ENCODE measurements around the gene VPS72. TPM values are rescaled to one million over a fixed set of nuclear protein-coding genes. Genes with fewer than 3 reads are reported as not detected.
"Not testable (repeated sequence)": the region's sequence is repeated elsewhere in the genome, so short reads cannot be mapped to it uniquely, and the experiment has no call there.

VPS72 gene
- total RNA-seq, 1 experiment from 2014 or later, result 103 TPM

DNA sequence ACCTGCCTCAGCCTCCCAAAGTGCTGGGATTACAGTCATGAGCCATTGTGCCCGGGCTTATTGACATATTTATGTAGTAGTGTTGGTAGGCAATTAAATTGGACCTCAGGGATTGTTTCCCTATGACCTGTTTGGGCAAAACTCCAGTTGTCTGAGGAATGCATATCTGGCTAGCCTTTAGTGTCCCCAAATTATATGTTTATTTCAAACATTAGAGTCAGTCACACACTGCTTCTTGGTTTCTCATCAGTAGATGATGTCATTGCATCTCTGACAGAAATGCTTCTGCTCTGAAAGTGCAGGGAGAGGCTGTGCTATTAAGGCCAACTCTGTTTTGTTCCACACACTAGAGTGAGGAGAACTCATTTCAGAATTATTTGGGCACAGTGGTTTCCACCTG is 20.8 kb upstream of the VPS72 start:
- no peak for ATAC-seq
- ChIA-PET POLR2A (no interaction called here), CTCF (interaction anchor here (1.3 kb wide), 1 partner anchor 21 kb away, joined by 3 read pairs; the partner anchor contains the start of gene VPS72)
- H3K4me1 Mint-ChIP-seq, result no peaks in the 10 kb centered on the region
- TF ChIP-seq, protein P1, sequence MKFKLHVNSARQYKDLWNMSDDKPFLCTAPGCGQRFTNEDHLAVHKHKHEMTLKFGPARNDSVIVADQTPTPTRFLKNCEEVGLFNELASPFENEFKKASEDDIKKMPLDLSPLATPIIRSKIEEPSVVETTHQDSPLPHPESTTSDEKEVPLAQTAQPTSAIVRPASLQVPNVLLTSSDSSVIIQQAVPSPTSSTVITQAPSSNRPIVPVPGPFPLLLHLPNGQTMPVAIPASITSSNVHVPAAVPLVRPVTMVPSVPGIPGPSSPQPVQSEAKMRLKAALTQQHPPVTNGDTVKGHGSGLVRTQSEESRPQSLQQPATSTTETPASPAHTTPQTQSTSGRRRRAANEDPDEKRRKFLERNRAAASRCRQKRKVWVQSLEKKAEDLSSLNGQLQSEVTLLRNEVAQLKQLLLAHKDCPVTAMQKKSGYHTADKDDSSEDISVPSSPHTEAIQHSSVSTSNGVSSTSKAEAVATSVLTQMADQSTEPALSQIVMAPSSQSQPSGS (CRISPR knock-in tag; IDR thresholded peaks at IDR 0.05; ENCODE audit: borderline replicate concordance, low read depth), result no peak
- TF ChIP-seq ZNF423 (CRISPR knock-in tag; IDR thresholded peaks at IDR 0.05), result no peak
- TF ChIP-seq, protein P2, sequence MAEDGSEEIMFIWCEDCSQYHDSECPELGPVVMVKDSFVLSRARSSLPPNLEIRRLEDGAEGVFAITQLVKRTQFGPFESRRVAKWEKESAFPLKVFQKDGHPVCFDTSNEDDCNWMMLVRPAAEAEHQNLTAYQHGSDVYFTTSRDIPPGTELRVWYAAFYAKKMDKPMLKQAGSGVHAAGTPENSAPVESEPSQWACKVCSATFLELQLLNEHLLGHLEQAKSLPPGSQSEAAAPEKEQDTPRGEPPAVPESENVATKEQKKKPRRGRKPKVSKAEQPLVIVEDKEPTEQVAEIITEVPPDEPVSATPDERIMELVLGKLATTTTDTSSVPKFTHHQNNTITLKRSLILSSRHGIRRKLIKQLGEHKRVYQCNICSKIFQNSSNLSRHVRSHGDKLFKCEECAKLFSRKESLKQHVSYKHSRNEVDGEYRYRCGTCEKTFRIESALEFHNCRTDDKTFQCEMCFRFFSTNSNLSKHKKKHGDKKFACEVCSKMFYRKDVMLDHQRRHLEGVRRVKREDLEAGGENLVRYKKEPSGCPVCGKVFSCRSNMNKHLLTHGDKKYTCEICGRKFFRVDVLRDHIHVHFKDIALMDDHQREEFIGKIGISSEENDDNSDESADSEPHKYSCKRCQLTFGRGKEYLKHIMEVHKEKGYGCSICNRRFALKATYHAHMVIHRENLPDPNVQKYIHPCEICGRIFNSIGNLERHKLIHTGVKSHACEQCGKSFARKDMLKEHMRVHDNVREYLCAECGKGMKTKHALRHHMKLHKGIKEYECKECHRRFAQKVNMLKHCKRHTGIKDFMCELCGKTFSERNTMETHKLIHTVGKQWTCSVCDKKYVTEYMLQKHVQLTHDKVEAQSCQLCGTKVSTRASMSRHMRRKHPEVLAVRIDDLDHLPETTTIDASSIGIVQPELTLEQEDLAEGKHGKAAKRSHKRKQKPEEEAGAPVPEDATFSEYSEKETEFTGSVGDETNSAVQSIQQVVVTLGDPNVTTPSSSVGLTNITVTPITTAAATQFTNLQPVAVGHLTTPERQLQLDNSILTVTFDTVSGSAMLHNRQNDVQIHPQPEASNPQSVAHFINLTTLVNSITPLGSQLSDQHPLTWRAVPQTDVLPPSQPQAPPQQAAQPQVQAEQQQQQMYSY (CRISPR knock-in tag; IDR thresholded peaks at IDR 0.05), result no peak
- TF ChIP-seq, protein P3, sequence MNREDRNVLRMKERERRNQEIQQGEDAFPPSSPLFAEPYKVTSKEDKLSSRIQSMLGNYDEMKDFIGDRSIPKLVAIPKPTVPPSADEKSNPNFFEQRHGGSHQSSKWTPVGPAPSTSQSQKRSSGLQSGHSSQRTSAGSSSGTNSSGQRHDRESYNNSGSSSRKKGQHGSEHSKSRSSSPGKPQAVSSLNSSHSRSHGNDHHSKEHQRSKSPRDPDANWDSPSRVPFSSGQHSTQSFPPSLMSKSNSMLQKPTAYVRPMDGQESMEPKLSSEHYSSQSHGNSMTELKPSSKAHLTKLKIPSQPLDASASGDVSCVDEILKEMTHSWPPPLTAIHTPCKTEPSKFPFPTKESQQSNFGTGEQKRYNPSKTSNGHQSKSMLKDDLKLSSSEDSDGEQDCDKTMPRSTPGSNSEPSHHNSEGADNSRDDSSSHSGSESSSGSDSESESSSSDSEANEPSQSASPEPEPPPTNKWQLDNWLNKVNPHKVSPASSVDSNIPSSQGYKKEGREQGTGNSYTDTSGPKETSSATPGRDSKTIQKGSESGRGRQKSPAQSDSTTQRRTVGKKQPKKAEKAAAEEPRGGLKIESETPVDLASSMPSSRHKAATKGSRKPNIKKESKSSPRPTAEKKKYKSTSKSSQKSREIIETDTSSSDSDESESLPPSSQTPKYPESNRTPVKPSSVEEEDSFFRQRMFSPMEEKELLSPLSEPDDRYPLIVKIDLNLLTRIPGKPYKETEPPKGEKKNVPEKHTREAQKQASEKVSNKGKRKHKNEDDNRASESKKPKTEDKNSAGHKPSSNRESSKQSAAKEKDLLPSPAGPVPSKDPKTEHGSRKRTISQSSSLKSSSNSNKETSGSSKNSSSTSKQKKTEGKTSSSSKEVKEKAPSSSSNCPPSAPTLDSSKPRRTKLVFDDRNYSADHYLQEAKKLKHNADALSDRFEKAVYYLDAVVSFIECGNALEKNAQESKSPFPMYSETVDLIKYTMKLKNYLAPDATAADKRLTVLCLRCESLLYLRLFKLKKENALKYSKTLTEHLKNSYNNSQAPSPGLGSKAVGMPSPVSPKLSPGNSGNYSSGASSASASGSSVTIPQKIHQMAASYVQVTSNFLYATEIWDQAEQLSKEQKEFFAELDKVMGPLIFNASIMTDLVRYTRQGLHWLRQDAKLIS (CRISPR knock-in tag; IDR thresholded peaks at IDR 0.05; ENCODE audit: borderline replicate concordance), result no peak
- no peaks in the 10 kb centered on the region for H3K27me3 Mint-ChIP-seq (ENCODE audit: low read depth)
- H3K9me3 Mint-ChIP-seq, result no peaks in the 10 kb centered on the region
- no peak for DNase-seq (ENCODE audit: low spot score)
- peaks cover 24% of the 10 kb centered on the region for H3K36me3 Mint-ChIP-seq
- no peak overlapping the region for H3K4me3 Mint-ChIP-seq
- H3K27ac Mint-ChIP-seq, result no peak overlapping the region

DNA sequence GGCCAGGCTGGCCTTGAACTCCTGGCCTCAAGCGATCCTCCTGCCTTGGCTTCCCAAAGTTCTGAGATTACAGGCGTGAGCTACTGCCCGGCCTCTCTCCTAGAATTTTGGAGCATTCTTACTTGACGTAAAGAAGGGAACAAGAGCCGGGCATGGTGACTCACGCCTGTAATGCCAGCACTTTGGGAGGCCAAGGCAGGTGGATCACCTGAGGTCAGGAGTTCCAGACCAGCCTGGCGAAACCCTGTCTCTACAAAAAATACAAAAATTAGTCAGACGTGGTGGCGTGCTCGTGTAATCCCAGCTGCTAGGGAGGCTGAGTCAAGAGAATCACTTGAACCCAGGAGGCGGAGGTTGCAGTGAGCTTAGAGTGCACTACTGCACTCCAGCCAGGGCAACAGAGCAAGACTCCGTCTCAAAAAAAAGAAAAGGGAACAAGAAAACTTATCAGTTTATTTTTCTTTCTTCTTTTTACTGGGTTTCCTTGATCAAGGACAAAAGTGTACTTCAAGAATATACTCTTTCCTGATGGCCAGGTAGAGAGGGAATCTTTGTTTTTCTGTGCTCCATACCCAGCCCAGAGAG is 15.5 kb upstream of the VPS72 start:
- H3K9me3 Mint-ChIP-seq; H3K4me1 Mint-ChIP-seq; H3K27me3 Mint-ChIP-seq (ENCODE audit: low read depth); H3K4me3 Mint-ChIP-seq; H3K27ac Mint-ChIP-seq; CTCF ChIA-PET; DNase-seq (ENCODE audit: low spot score); ATAC-seq: not testable (repeated sequence)
- peak; percentile 59; the same call in 1 of the 2 replicates for TF ChIP-seq ZNF121 (CRISPR knock-in tag; IDR thresholded peaks at IDR 0.05)
- POLR2A ChIA-PET, result interaction anchor here (0.5 kb wide), 1 partner anchor 612 kb away, joined by 4 read pairs; no protein-coding TSS in a partner anchor
- peaks cover 41% of the 10 kb centered on the region for H3K36me3 Mint-ChIP-seq

DNA sequence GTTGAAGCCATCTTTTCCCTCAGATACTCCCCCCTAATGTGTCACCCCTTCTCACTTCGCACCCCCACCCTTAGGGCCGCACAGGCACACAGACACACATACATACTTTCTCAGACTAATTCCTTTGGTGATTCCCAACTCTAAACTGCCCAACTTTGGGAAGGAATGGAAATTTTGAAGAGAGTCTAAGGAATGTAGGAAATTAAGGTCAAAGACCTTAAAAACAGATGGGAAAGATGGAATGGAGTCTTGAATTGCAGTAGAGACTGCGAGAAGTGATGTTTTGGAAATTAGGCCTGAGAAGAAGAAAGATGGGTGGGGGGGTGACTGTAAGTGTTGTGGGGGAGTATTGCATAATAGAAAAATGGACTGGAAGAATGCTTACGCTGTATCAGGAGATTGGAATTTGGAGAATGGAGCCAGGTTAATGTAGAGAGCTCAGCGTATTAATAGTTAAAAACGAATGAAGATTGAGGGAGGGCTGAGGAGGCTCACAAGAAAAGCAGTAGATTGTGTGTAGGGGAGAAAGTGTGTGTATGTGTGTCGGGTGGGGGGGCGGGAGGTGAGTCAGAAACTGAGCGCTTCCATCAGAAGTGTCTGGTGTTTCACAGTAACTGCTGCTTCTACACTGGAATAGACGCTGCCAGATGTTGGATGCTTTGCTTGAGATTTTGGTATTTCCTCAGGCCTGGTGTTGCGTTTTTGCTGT is 10.0 kb upstream of the VPS72 start:
- H3K4me3 Mint-ChIP-seq, result peak overlapping the region; percentile 99
- H3K27me3 Mint-ChIP-seq (ENCODE audit: low read depth), result no peaks in the 10 kb centered on the region
- ATAC-seq (no peak), DNase-seq (ENCODE audit: low spot score) (no peak)
- H3K9me3 Mint-ChIP-seq, result no peaks in the 10 kb centered on the region
- CTCF ChIA-PET, result interaction anchor here (0.9 kb wide), 1 partner anchor 71 kb away, joined by 3 read pairs; no protein-coding TSS in a partner anchor
- POLR2A ChIA-PET, result interaction anchor here (0.6 to 1.0 kb wide), 3 partner anchors 10 to 82 kb away, joined by 3 read pairs; partner anchors contain the start of genes VPS72 and ZNF687
- H3K4me1 Mint-ChIP-seq, result peaks cover 25% of the 10 kb centered on the region
- peaks cover 21% of the 10 kb centered on the region for H3K36me3 Mint-ChIP-seq
- peak overlapping the region; percentile 99 for H3K27ac Mint-ChIP-seq
- TF ChIP-seq KAT7 (CRISPR knock-in tag; IDR thresholded peaks at IDR 0.05; ENCODE audit: borderline replicate concordance) (no peak), SMAD3 (CRISPR knock-in tag; IDR thresholded peaks at IDR 0.05; ENCODE audit: borderline replicate concordance) (no peak), HMGA2 (CRISPR knock-in tag; IDR thresholded peaks at IDR 0.05) (no peak), NFATC4 (CRISPR knock-in tag; IDR thresholded peaks at IDR 0.05) (no peak), OVOL2 (CRISPR knock-in tag; IDR thresholded peaks at IDR 0.05; ENCODE audit: borderline replicate concordance) (no peak), SP1 (CRISPR knock-in tag; conservative IDR thresholded peaks at IDR 0.05) (no peak), IRF2 (CRISPR knock-in tag; IDR thresholded peaks at IDR 0.05; ENCODE audit: borderline replicate concordance, low read depth) (no peak), GTF2I (CRISPR knock-in tag; conservative IDR thresholded peaks at IDR 0.05) (no peak)
- TF ChIP-seq, protein P4, sequence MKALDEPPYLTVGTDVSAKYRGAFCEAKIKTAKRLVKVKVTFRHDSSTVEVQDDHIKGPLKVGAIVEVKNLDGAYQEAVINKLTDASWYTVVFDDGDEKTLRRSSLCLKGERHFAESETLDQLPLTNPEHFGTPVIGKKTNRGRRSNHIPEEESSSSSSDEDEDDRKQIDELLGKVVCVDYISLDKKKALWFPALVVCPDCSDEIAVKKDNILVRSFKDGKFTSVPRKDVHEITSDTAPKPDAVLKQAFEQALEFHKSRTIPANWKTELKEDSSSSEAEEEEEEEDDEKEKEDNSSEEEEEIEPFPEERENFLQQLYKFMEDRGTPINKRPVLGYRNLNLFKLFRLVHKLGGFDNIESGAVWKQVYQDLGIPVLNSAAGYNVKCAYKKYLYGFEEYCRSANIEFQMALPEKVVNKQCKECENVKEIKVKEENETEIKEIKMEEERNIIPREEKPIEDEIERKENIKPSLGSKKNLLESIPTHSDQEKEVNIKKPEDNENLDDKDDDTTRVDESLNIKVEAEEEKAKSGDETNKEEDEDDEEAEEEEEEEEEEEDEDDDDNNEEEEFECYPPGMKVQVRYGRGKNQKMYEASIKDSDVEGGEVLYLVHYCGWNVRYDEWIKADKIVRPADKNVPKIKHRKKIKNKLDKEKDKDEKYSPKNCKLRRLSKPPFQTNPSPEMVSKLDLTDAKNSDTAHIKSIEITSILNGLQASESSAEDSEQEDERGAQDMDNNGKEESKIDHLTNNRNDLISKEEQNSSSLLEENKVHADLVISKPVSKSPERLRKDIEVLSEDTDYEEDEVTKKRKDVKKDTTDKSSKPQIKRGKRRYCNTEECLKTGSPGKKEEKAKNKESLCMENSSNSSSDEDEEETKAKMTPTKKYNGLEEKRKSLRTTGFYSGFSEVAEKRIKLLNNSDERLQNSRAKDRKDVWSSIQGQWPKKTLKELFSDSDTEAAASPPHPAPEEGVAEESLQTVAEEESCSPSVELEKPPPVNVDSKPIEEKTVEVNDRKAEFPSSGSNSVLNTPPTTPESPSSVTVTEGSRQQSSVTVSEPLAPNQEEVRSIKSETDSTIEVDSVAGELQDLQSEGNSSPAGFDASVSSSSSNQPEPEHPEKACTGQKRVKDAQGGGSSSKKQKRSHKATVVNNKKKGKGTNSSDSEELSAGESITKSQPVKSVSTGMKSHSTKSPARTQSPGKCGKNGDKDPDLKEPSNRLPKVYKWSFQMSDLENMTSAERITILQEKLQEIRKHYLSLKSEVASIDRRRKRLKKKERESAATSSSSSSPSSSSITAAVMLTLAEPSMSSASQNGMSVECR (CRISPR knock-in tag; IDR thresholded peaks at IDR 0.05; ENCODE audit: borderline replicate concordance), result no peak
